ENCODE measurements around the gene ZYX.
"Not testable (repeated sequence)": the region's sequence is repeated elsewhere in the genome, so short reads cannot be mapped to it uniquely, and the experiment has no call there.

ZYX gene

DNA sequence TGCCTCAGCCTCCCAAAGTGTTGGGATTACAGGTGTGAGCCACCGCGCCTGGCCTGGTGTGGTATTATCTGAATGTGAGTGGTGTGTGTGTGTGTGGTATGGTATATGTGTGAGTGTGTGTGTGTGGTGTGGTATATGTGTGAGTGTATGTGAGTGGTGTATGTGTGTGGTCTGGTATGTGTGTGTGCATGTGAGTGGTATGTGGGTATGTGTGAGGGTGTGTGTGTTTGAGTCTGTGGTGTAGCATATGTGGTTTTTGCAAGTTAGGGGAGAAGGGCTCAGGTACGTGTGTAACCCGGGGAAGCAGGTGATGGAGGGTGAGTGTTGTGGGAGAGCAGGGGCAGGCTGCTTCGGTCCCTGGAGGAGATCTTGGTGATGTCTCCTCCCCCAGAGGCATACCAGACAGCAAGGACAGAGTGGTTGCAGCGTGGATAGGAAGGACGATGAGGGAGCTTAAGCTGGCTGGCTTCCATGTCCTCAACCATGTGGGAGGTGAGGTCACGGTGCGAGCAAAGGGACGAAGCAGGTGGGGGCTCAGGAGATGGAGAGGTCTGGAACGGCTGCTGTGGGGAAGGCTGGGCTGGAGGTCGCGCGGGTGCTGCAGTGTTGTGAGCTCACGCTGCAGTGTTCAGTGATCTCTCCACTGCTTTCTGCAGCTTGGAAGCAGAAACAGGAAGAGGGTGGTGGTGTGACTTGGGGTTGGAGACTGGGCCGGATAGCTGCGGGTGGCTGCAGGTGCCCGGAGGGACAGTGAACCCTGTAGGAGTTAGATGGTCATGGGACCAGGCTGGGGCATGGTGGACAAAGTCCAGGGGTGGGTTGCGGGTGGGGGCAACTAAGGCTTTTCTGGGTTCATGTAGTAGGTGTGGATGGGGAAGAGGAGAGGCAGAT lies 5.0 kb downstream of the ZYX start:
- ATAC-seq, result peak; percentile 22 to 24

DNA sequence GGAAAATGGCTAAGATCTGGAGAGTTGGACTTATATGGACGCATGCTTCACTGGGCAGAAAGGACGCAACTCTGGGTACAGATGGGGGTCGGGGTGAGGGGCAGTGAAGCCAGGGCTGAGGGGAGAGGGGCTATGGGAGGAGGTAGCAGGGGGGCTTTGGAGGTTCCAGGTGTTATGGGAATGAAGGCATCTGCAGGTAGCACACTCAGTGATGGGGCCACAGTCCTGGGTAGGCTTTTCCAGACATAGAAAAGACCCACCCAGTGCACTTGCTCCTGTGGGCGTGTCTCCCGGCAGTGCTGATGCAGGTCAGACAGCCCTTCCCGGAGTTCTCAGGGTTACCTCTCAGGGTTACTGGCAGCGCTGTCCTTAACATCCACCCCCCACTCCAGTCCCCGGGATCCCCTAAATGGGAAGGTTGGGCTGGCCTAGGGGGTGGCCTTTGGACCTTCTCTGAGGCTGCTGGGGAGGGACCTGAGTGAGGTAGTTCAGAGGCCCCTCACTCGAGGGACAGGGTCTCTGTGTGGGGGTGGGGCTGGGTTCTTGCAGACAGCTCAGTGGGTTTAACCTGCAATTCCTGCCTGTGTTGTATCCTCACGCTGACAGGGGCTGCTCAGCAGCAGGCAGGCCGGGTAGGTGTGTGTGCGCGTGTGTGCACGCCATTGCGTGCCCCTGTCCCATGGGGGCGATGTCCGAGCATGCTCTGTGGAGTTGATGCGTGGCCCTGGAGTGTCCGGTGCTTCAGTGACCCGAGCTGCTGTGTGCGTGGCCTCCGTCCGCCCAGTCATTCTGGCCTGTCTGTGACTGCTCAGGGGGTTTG lies 6.2 kb downstream of the ZYX start:
- ATAC-seq, result no peak

GRCh38 chr7:143388051-143388450 lies 6.9 kb downstream of the ZYX start:
- no peak for ATAC-seq

DNA sequence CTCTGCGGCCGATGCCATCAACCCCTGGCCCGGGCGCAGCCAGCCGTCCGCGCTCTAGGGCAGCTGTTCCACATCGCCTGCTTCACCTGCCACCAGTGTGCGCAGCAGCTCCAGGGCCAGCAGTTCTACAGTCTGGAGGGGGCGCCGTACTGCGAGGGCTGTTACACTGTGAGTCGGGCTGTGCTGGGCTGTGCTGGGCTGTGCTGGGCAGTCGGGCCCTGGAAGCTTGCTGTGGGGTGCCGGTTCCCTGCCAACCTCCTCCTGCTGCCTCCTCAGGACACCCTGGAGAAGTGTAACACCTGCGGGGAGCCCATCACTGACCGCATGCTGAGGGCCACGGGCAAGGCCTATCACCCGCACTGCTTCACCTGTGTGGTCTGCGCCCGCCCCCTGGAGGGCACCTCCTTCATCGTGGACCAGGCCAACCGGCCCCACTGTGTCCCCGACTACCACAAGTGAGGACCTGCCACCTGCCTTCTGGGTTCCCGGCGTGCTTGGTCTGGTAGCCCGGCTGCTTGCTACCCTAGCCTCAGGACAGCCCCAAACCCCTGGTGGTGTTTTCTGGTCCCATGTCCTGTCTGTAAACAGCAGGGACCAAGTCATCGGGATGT lies 7.5 kb downstream of the ZYX start:
- ATAC-seq, result no peak

DNA sequence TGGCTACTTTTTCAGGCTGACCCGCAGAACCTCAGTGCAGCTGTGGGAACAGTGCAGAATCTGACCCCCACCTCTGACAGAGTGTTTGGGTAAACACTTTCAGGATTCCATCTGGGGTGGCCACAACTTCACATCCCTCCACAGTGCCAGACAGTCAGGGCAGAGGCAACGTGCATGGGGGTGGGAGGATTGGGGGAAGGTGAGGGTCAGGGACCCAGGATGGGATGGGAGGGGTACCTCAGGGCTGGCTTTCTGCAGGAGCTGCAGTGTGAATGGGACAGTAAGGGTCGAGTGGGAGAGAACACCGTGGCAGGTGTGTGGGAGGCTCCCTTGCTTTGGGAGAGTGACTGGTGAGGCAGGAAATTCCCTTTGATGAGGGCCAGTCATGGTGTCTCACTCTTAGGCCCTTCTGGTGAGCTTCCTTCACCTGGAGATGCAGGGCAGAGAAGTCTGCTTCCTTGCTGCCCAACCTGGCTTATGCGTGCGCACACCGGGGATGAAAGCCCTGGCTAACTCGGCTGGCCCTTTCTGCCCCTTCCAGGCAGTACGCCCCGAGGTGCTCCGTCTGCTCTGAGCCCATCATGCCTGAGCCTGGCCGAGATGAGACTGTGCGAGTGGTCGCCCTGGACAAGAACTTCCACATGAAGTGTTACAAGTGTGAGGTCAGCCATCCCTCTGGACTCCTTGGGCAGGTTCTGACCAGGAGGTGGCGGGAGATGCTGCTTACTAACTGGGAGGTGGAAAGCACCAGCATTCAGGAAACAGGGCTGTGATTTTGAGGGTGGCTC lies 8.4 kb downstream of the ZYX start:
- no peak for ATAC-seq

DNA sequence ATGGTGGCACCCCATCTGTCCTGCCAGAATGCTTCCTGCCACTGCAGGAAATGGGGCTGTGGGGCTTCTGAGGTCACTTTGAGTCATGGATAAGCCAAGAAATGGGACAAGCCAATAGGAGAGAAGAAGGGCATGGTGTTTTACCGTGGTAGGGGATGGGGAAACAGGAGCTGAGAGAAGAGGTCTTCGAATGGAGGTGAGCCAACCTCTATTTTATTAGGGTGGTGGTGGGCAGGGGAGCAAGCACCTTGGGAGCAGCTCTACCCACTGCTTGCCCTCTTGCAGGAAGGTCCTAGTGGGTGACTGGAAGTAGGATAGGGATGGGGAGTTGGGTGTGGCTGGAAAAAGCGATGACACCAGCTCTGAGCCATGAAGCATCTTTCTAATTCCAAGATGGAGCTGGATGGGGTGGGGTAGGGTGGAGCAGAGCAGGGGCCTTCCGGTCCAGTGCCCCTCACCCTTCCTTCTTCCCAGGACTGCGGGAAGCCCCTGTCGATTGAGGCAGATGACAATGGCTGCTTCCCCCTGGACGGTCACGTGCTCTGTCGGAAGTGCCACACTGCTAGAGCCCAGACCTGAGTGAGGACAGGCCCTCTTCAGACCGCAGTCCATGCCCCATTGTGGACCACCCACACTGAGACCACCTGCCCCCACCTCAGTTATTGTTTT lies 9.1 kb downstream of the ZYX start:
- ATAC-seq, result no peak

DNA sequence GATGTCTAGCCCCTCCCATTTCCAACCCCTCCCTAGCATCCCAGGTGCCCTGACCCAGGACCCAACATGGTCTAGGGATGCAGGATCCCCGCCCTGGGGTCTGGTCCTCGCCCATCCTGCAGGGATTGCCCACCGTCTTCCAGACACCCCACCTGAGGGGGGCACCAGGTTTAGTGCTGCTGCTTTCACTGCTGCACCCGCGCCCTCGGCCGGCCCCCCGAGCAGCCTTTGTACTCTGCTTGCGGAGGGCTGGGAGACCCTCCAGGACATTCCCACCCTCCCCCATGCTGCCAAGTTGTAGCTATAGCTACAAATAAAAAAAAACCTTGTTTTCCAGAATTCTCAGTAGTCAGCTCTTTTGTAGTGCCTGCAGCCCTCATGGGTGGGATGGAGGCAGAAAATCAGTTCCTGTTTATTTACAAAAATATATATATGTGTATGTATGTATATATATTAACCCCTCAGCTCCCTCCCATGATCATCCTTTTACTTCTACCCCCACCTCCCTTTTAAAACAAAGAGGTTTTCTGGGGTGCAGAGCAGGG lies 9.7 kb downstream of the ZYX start:
- ATAC-seq, result no peak

- ATAC-seq, result no peak
Observed at GRCh38 chr7:143391462-143392404, 10.6 kb downstream of the ZYX start.

DNA sequence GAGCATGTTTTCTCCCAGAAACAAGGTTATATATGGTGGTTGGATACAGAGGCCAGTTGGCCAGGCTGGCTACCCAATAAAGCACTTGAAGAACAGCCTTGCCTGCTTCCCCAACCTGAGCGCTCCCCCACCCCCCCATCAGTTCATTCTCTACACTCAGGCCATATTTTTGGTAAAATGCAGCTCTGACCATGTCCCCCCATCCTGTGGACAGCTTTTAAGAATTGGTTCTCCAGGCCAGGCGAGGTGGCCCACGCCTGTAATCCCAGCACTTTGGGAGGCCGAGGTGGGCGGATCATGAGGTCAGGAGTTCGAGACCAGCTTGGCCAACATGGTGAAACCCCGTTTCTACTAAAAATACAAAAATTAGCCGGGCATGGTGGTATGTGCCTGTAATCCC lies 11.3 kb downstream of the ZYX start:
- ATAC-seq, result not testable (repeated sequence)

- no peak for ATAC-seq
Observed at GRCh38 chr7:143392875-143393266, 11.7 kb downstream of the ZYX start.

- no peak for ATAC-seq
Observed at GRCh38 chr7:143393267-143394041, 12.3 kb downstream of the ZYX start.

GRCh38 chr7:143394068-143394467 lies 12.9 kb downstream of the ZYX start:
- ATAC-seq, result no peak

DNA sequence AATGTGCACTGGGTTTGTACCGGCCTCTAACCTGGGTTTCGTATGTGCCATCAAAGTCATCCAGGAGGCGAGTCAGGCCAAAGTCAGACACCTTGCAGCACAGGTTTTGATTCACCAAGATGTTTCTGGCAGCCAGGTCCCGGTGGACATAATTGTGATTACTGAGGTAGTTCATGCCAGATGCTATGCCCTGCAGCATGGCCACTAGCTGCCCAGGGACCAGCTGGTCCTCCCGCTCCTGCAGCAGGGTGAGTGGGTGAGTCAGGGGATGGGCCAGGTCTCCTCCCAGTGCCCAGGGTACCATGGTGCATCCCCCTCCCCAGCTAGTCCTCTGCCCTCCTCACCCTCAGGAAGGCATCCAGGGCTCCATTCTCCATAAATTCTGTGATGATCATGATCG lies 13.6 kb downstream of the ZYX start:
- no peak for ATAC-seq

- no peak for ATAC-seq
Observed at GRCh38 chr7:143395187-143396149, 14.3 kb downstream of the ZYX start.

DNA sequence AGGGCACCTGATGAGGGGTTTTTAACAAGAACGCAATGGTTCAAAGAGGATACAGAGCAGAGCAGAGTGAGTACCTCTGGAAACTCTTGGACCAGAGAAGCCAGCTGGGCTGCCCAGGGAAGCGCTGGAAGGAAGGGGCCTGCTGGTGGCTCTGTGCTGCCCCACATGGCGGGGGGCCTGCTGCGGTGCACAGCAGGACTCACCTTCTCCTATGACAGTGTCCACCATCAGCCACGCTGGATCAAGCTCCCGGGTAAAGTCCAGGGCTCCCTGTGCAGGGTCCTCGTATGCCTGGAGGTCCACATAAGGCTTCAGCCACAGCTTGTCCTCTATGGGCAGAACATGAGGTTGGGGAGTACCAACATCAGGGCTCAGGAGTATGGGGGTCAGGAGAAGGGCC lies 15.0 kb downstream of the ZYX start:
- ATAC-seq, result no peak

GRCh38 chr7:143396625-143397556 lies 15.7 kb downstream of the ZYX start:
- ATAC-seq, result no peak
